Spleen (tissue), 11 donors: ENCODE data around the gene STARD9. TPM values are rescaled to one million over a fixed set of nuclear protein-coding genes. Genes with fewer than 3 reads are reported as not detected.

Experiments
- DNase-seq: peaks from one replicate; pipeline ENCODE4 v3.0.0-alpha.2; 2020
- H3K27ac ChIP-seq, 8 donors: fragments of 200-600 bp; sonication (generic) in 7 of 8; 1 replicate in 4 of 8; 2 replicates in 4 of 8; pipeline versions ENCODE4 v1.5.0 to v1.8.0; 2016 to 2021; ENCODE audit warnings: inconsistent platforms in 4 of 8, mild to moderate bottlenecking in 4 of 8, moderate library complexity in 1 of 8
- H3K27me3 ChIP-seq, 7 donors: fragments of 200-600 bp; sonication (generic) in 6 of 7; replicated peaks in 1 of 7; 1 replicate in 4 of 7; 2 replicates in 3 of 7; pipeline versions ENCODE4 v1.5.0 to v1.8.0; 2016 to 2021; ENCODE audit warnings: inconsistent platforms in 3 of 7, mild to moderate bottlenecking in 1 of 7
- H3K36me3 ChIP-seq, 6 donors: fragments of 200-600 bp; sonication (generic) in 5 of 6; 1 replicate in 4 of 6; 2 replicates in 2 of 6; pipeline versions ENCODE4 v1.5.0 to v1.8.0; 2016 to 2021; ENCODE audit warnings: inconsistent platforms in 2 of 6
- H3K4me1 ChIP-seq, 6 donors: fragments of 200-600 bp; sonication (generic) in 5 of 6; 1 replicate in 3 of 6; 2 replicates in 3 of 6; pipeline versions ENCODE4 v1.5.0 to v1.8.0; 2016 to 2021; ENCODE audit warnings: inconsistent platforms in 3 of 6
- H3K4me3 ChIP-seq, 8 donors: fragments of 200-600 bp; sonication (generic) in 7 of 8; 1 replicate in 4 of 8; 2 replicates in 4 of 8; pipeline versions ENCODE4 v1.5.0 to v1.8.0; 2016 to 2021; ENCODE audit warnings: inconsistent platforms in 4 of 8, mild to moderate bottlenecking in 4 of 8, moderate library complexity in 2 of 8
- H3K9me3 ChIP-seq, 8 donors: fragments of 200-600 bp; sonication (generic) in 7 of 8; 1 replicate in 4 of 8; 2 replicates in 4 of 8; pipeline versions ENCODE4 v1.5.0 to v1.8.0; 2016 to 2021; ENCODE audit warnings: inconsistent platforms in 4 of 8
- POLR2A ChIP-seq, 3 donors: fragments of 450-650 bp; IDR thresholded peaks; one replicate each; pipeline ENCODE4 v1.5.1; 2017; ENCODE audit warnings: antibody characterized with exemption in 3 of 3, mild to moderate bottlenecking in 1 of 3
- POLR2AphosphoS5 ChIP-seq, 3 donors: sonication (generic); formaldehyde crosslinking; IDR thresholded peaks; one replicate each; pipeline ENCODE4 v1.5.1; 2017; ENCODE audit warnings: antibody characterized with exemption in 3 of 3
- WGBS, 5 donors: extraction: QIAGEN DNeasy Blood & Tissue Kit in 3 of 5; methylation state at CpG; one replicate each; pipeline versions ENCODE4 v1.1.5 to v1.1.7; 2013 to 2018; 5-methylcytosine and 5-hydroxymethylcytosine counted together
- intact Hi-C: fragments of 100-400 bp; cut with DNase I; formaldehyde crosslinking; loops from one replicate; pipeline ENCODE4 v1.15.0; 2023; ENCODE audit warnings: low total_unique reads
- polyA plus RNA-seq, 3 donors: library from polyadenylated mRNA; stranded (reverse); fragments of 200-250 nt; gene quantifications; one replicate each; pipeline ENCODE4 v1.2.1, GENCODE V29; 2013
- total RNA-seq, 7 donors: library from RNA; depleted of rRNA in 3 of 7; stranded (reverse); fragments of >200 nt in 3 of 7; fragmentation: NEBNext Ultra II Directional in 4 of 7; extraction: Animal tissue kit (Norgen Biotek cat#: 25700) in 4 of 7; gene quantifications; one replicate each; pipeline versions ENCODE4 v1.1.0 to v1.2.1, GENCODE V29; 2016 to 2021
- TF ChIP-seq, protein P1 (sequence below), 11 experiments: fragments of 200-600 bp in 7 of 11; fragments of 450-650 bp in 4 of 11; sonication (generic) in 4 of 11; IDR thresholded peaks in 8 of 11; conservative IDR thresholded peaks in 3 of 11; 1 replicate in 7 of 11; 2 replicates in 4 of 11; pipeline versions ENCODE4 v1.4.0 to v1.8.0; 2016 to 2021; ENCODE audit warnings: antibody characterized with exemption in 11 of 11, inconsistent platforms in 4 of 11, mild to moderate bottlenecking in 1 of 11
- donor health status: healthy with polysubstance abuse.
- donor health status: DM: no; HTN: no; CAD: no; lungs with moderate emphysema.
- donor health status: DM: no; HTN: no; CAD: no.
- donor health status: Bipolar disorder and iron deficiency.
- donor health status: healthy.
- donor health status: DM: no; HTN: no; CAD: no.
- donor health status: DM: yes; HTN: yes; CAD: no.

The STARD9 gene
- total and polyA plus RNA-seq, 10 donors: 0.97 to 30.8 (median 21.6) TPM

DNA sequence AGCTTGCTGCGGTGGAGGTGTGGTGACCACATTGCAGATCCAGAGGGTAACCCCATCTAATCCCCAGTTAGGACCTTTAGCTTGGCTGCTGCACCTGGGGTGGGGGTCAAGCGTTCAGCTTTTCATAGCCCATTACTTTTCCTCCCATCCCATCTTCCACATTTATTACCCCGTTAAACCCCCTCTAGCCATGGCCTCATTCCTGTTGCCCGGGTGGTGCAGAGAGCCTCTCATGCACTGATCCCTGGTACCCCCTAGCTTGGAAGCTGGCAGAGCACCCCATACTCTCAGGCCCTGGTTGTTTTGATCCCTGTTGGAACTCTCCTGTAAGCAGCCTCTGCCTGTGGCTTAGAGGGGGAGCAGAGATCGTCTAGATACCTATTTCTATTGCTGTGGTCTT lies 140.7 kb downstream of the STARD9 start:
- no peak overlapping the region for H3K4me3 ChIP-seq
- TF ChIP-seq POLR2AphosphoS5 (IDR thresholded peaks at IDR 0.05) (no peak), POLR2A (IDR thresholded peaks at IDR 0.05) (no peak)
- TF ChIP-seq, protein P1, sequence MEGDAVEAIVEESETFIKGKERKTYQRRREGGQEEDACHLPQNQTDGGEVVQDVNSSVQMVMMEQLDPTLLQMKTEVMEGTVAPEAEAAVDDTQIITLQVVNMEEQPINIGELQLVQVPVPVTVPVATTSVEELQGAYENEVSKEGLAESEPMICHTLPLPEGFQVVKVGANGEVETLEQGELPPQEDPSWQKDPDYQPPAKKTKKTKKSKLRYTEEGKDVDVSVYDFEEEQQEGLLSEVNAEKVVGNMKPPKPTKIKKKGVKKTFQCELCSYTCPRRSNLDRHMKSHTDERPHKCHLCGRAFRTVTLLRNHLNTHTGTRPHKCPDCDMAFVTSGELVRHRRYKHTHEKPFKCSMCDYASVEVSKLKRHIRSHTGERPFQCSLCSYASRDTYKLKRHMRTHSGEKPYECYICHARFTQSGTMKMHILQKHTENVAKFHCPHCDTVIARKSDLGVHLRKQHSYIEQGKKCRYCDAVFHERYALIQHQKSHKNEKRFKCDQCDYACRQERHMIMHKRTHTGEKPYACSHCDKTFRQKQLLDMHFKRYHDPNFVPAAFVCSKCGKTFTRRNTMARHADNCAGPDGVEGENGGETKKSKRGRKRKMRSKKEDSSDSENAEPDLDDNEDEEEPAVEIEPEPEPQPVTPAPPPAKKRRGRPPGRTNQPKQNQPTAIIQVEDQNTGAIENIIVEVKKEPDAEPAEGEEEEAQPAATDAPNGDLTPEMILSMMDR (IDR thresholded peaks at IDR 0.05 in 8 of 11, conservative IDR thresholded peaks at IDR 0.05 in 3 of 11): no peak
- H3K4me1 ChIP-seq: no peaks in the 10 kb centered on the region
- intact Hi-C loops: no loop called here
- peaks cover 0 to 46% (median 23%) of the 10 kb centered on the region in 6 donors for H3K36me3 ChIP-seq
- H3K9me3 ChIP-seq: no peaks in the 10 kb centered on the region
- H3K27ac ChIP-seq: no peak overlapping the region
- WGBS, 5 donors: 92 to 98% (median 94%) methylated on average over 5 of the region's 5 CpGs
- DNase-seq: no peak
- H3K27me3 ChIP-seq: no peaks in the 10 kb centered on the region

GRCh38 chr15:42716626-42717025 lies 141.2 kb downstream of the STARD9 start:
- intact Hi-C loops: no loop called here
- H3K9me3 ChIP-seq: no peaks in the 10 kb centered on the region
- H3K27ac ChIP-seq: no peak overlapping the region
- H3K27me3 ChIP-seq: no peaks in the 10 kb centered on the region
- WGBS, 5 donors: 92 to 100% (median 96%) methylated on average over 2 of the region's 2 CpGs
- H3K4me3 ChIP-seq: no peak overlapping the region
- DNase-seq: no peak
- H3K36me3 ChIP-seq: peaks cover 0 to 51% (median 24%) of the 10 kb centered on the region in 6 donors
- TF ChIP-seq, protein P1 (IDR thresholded peaks at IDR 0.05 in 8 of 11, conservative IDR thresholded peaks at IDR 0.05 in 3 of 11): no peak
- TF ChIP-seq POLR2AphosphoS5 (IDR thresholded peaks at IDR 0.05) (no peak), POLR2A (IDR thresholded peaks at IDR 0.05) (no peak)
- H3K4me1 ChIP-seq: no peaks in the 10 kb centered on the region

DNA sequence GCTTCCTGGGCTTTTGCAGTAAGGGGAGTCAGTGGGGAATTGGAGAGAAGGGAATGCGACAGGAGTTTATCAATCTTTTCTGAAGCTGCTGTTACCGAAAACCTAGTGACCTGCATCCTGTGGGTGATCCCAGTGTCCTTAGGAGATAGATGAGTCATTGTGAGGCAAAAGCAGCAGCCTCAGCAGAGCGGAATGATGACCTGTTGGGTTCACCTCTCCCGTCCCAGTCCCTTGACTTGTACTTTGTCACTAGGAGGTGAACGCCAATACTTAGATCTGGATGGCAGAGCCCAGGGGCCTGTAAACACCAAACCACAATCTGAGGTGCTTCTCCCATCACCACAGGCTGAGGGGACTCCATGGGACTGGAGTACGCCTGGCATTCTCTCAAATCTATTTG lies 143.6 kb downstream of the STARD9 start:
- DNase-seq: no peak
- Histone ChIP-seq H3K9me3 (no peaks in the 10 kb centered on the region), H3K4me3 (no peak overlapping the region), H3K4me1 (no peaks in the 10 kb centered on the region), H3K27me3 (no peaks in the 10 kb centered on the region), H3K27ac (no peak overlapping the region), H3K36me3 (peaks cover 0 to 75% (median 40%) of the 10 kb centered on the region in 6 donors)
- intact Hi-C loops: no loop called here
- 81 to 95% (median 93%) methylated on average over 6 of the region's 6 CpGs for WGBS, 5 donors
- no peak for TF ChIP-seq POLR2A (IDR thresholded peaks at IDR 0.05)
- TF ChIP-seq, protein P1 (IDR thresholded peaks at IDR 0.05 in 8 of 11, conservative IDR thresholded peaks at IDR 0.05 in 3 of 11): no peak
- no peak for TF ChIP-seq POLR2AphosphoS5 (IDR thresholded peaks at IDR 0.05)

- H3K36me3 ChIP-seq: peaks cover 0 to 86% (median 50%) of the 10 kb centered on the region in 6 donors
- H3K27me3 ChIP-seq: no peaks in the 10 kb centered on the region
- no peak for DNase-seq
- H3K9me3 ChIP-seq: no peaks in the 10 kb centered on the region
- no peak overlapping the region for H3K4me3 ChIP-seq
- H3K27ac ChIP-seq: no peak overlapping the region
- no peaks in the 10 kb centered on the region for H3K4me1 ChIP-seq
- WGBS, 5 donors: 86 to 94% (median 93%) methylated on average over 3 of the region's 3 CpGs
- intact Hi-C loops: no loop called here
- TF ChIP-seq POLR2A (IDR thresholded peaks at IDR 0.05) (no peak), POLR2AphosphoS5 (IDR thresholded peaks at IDR 0.05) (no peak)
- TF ChIP-seq, protein P1 (IDR thresholded peaks at IDR 0.05 in 8 of 11, conservative IDR thresholded peaks at IDR 0.05 in 3 of 11): no peak
These were observed 144.7 kb downstream of the STARD9 start for GRCh38 chr15:42720071-42720470.
